Fibroblast of skin of right quadriceps (primary cell): Measurements from ENCODE around the gene RNF149.
A peak's percentile ranks its signal among the peaks of the same experiment; 100 is the strongest.
"Not testable (repeated sequence)": the region's sequence is repeated elsewhere in the genome, so short reads cannot be mapped to it uniquely, and the experiment has no call there.

Experiments
- DNase-seq: peaks from one replicate; pipeline ENCODE4 v3.0.0-alpha.2; 2013

Gene RNF149

DNA sequence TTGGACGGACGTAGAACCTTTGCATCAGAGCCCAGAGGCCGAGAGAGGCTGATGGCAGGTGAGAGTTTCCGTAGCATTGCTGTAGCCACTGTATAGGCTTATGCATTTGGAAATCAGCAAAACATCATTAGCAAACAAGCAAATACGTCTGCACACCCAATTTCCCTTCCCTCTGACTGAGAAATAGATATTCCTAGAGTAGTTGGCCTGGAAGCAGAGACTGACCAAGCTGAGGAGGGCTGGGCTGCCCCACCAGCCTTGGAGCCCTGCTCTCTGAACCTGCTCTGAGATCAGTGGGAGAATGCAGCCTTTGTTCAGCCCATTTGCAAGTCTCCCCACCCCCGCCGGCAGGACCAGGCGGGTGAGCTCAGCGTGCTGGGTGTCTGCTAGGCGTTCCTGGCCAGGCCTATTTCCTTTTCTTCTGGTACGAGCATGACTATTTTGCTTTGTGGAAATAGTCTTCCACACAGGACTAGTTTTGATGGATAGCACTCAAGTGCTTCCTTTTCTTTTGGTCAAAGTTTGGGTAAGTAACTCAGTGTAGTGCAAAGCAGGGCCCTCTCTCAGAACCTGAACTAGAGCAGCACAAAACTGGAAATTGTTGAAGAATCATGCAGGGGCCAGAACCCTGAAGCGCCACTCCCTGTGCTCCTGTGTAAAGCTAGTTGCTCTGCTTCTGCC, 21.9 kb upstream of the RNF149 start:
- DNase-seq: no peak

DNA sequence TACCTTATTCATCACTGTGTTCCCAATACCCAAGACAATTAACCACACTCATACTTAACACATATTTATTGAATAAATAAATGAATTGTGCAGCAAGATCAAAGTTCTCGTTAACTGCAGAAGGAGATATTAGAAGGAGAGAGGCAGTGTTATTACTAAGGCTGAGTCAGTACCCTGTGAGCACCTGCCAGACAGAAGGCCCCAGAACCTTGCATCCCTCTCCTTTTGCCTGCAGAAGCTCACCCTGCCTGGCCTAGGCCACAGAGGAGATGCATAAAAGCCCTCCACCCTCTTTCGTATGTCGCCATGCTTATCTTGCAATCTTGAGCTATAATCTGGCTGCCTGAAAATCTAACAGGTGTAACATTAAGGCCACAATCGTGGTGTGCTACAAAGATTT, 20.5 kb upstream of the RNF149 start:
- DNase-seq: no peak

DNA sequence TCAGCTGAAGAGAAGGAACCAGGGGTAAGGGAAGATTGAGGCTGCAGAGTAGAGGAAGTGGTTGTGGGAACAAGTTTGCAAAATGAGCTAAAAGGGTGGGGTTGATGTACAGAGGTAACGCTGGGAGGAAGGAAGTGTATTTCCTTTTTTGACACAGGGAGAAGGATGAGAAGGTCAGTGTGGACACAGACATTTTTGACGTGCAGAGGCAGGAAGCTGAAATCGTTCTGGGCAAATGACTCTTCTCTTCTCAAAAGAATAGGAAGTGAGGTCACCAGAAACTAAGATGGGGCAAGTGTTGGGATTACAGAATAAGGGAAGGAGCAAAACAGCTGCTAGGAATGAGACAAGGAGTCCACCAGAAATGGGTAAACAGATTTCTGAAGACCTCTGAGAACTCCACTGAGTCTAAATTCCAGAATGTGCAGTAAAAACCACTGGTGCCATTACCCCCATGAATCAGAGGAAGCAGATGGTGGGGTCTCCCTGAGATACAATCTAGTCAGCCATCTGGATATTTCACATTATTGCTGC, 20.0 kb upstream of the RNF149 start:
- peak; percentile 69 for DNase-seq

DNA sequence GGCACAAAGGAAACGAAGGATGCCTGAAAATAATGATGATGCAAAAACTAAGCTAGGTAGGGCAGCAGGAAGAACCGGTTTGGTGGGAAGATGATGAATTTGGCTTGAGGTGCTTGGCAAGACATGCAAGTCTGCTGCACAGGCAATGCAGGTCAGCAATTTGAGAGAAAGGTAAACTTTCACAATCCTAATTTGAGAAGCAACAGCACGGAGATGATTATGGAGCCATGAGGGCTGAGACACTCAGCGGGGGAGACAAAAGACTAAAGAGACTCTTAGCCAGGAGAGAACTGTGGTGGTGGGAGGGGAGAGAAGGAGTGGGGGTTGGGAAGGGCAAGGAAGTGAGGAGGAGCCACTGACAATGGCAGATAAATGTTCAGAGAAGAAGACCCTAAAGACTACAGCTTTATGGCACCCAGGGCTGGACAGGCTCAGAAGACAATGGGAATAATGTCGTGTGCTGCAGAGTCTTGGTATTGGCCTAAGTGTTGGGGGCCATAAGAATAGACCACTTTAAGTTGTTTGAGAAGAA, 19.4 kb upstream of the RNF149 start:
- DNase-seq: no peak

- DNase-seq: no peak
These were observed 16.9 kb upstream of the RNF149 start for GRCh38 chr2:101325425-101325824.

GRCh38 chr2:101316568-101316967, 8.1 kb upstream of the RNF149 start:
- DNase-seq: not testable (repeated sequence)

DNA sequence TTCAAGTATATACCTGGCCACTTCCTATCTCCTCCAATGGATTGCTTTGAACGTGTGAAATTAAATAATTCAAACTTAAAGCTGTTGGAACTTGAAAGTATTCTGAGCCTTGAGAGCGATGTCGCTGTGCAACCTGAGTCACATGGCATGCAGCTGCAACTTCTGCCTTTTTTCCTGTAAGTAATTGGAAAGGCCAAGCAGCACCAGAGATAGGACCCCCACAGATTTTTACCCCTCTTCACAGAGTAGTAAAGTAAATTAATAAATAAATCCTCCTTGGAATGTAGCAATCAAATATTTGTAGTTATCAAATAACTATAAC, 3.2 kb upstream of the RNF149 start:
- no peak for DNase-seq

DNA sequence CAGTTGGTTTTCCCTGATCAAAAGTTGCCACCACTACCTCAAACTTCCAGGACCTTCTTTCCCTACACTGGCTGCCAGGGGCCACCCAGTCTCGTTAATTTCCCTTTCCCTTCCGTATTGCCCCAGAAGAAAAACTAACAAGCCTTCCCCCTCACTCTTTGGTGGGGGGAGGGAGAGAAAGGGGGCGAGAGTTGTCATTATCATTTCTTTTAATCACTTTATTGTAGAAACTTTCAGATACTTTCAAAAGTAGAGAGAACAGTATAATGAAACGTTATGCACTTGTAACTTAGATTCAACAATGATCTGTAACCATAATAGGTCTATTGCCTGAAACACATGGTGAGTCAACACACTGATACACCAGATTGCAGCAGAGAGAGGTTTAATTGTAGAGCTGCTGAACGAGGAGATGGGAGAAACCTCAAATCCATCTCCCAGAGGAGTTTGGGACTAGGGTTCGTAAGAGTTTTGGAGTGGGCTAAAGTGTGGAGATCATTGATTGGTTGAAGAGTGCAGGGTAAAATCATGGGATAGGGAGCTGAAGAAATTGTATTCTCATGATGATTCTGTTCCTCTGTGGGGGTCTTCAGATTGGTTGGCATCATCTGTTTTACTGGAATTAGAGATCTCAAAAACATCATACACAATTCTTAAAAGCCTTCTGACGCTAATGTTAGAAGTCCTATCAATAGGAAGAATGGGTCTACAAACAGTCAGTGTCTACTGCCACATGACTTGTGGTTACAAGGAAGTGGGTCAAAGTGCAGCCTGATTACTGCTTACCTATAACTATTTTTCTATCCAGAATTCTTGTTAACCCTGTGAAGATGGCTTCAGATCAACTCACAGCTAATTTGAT, 2.6 kb upstream of the RNF149 start:
- DNase-seq: no peak

GRCh38 chr2:101310090-101310833, 1.8 kb upstream of the RNF149 start:
- no peak for DNase-seq

- no peak for DNase-seq
These were observed 510 bp downstream of the RNF149 start for GRCh38 chr2:101307950-101308431.

GRCh38 chr2:101307503-101307902, 998 bp downstream of the RNF149 start:
- DNase-seq: no peak

- no peak for DNase-seq
These were observed 2.1 kb downstream of the RNF149 start for GRCh38 chr2:101306410-101306809.

DNA sequence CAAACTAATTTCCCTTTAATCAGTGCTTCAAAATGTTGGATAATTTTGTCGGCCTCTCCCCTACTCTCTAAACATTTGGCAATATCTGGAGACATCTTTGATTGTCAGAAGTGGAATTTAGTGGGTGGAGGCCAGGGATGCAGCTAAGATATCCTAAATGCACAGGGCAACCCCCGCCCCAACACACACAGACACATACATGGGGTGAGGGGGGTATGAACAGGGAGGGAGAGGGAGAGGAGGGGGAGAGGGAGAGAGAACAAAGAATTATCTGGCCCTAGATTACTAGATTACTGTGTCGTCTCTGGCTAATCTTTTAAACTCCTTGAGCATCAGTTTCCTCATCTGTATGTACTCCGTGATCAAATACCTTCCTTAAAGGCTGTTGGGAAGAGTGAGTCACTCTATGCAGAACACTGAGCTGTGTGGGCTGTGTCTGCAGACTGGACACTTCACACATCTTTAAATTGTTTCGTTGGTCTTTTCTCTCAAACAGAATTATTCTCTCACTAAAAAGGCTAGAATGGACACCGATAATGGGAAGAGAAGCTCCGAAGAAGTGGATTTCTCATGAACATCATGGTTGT, 2.9 kb downstream of the RNF149 start:
- peak; percentile 55 for DNase-seq

- no peak for DNase-seq
These were observed 3.5 kb downstream of the RNF149 start for GRCh38 chr2:101305035-101305434.

DNA sequence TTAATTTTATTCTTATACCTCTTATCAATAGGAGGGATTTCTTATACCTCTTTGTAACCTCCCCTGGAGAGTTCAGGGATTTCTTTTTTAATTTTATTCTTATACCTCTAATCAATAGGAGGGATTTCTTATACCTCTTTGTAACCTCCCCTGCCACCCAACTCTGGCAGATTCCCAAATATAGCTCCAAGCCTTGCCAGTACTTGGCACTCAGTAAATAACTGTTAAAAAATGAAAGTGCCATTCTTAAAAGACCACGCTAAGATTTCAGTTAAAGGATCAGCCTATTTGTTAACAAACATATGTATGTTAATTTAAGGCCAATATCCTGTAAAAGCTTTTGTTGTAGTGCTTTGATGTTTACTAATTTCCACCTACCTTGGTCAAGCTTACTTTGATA, 4.8 kb downstream of the RNF149 start:
- no peak for DNase-seq

DNA sequence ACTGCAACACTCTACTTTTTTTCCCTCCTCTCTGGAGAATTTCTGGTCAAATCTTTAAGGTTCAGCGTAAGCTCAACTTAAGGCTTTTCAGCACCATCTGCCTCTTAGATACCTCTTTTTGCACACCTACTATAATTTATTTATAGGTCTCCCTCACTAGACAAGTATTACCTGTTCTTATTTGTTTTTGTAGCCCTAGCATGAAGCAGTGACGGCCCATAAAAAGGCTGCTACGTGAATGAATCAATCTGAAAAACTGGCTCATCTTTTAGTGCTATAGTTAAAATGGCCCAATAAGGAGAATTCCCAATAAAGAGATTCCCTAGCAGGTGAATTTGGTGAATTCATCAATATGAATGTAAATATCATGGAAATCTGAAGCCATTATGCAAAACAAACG, 6.5 kb downstream of the RNF149 start:
- DNase-seq: no peak

DNA sequence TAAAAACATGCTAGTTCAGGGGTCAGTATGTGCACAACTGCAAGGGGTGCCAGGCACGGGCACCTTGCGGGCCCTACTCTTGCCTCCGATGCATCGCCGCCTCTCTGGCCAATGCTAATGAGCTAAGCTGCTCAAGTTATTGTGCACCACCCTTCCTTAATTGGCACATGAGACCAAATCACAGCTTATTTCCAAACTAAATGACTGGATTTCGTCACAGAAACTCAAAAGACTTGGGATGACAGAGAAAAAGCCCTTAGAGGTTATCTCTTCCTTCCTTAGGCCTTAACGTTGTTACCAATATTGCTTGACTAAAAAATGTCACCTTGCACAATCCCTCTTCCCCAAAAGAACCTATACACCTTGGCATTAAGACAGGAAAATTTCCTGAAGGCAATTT, 7.7 kb downstream of the RNF149 start:
- no peak for DNase-seq

GRCh38 chr2:101300164-101300563, 8.3 kb downstream of the RNF149 start:
- DNase-seq: no peak

DNA sequence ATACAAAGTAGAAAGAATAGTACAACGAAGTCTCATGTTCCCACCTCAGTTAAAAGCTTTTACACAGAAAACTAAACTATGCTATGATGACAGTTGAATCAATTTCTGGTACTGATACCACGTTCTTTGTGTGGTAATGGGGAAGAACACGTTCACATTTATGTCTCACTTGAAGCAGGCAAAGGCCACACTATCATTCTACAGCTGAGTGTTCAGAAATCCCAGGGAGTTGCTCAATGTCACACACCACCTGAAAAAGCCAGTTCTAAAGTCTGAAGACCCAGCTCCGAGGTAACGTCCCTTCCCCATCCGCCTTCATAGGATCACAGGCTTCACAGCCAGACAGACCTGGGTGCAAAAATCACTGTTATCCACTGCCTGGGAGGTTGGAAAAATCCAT, 8.9 kb downstream of the RNF149 start:
- no peak for DNase-seq

- no peak for DNase-seq
These were observed 11.1 kb downstream of the RNF149 start for GRCh38 chr2:101297383-101297782.

- peak; percentile 68 for DNase-seq
These were observed 12.1 kb downstream of the RNF149 start for GRCh38 chr2:101296371-101296770.

GRCh38 chr2:101295895-101296294, 12.6 kb downstream of the RNF149 start:
- DNase-seq: peak; percentile 55

GRCh38 chr2:101294861-101295260, 13.6 kb downstream of the RNF149 start:
- DNase-seq: no peak
